Dermis blood vessel endothelial cell (primary cell): ENCODE data around the gene ABCC11. TPM values are rescaled to one million over a fixed set of nuclear protein-coding genes. Genes with fewer than 3 reads are reported as not detected.

Experiments used
- DNase-seq: peaks from one replicate; pipeline ENCODE4 v3.0.0; 2010
- total RNA-seq: library from RNA; depleted of rRNA; stranded (reverse); fragments of >200 nt; gene quantifications from 2 replicates; pipeline ENCODE4 v1.2.3, GENCODE V29; 2014

ABCC11 gene
- total RNA-seq, 1 donor from 2014 or later = not detected

- DNase-seq = no peak
These were observed 86.8 kb downstream of the ABCC11 start for GRCh38 chr16:48160575-48160974.

DNA sequence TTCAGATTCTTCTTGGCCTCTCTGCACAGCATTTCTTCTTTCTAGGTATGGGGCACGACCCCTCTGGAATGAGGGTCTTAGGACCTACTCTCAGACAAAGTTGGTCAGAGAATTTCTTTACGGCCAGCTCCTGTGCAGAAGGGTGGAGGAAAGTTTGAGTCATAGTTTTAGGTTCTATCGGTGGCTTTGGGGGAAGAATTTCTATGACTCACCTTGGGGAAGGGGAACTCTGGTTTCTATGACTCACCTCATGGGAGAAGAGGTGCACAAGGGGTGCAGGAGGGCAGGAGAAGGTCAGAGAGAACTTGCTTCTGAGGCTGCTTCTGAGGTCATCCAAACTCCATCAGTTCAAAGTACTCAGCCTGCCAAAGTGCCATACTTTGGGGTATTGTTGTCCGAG, 89.0 kb downstream of the ABCC11 start:
- DNase-seq = peak; percentile 12

GRCh38 chr16:48157794-48158193, 89.5 kb downstream of the ABCC11 start:
- no peak for DNase-seq

- no peak for DNase-seq
These were observed 90.0 kb downstream of the ABCC11 start for GRCh38 chr16:48157302-48157701.

DNA sequence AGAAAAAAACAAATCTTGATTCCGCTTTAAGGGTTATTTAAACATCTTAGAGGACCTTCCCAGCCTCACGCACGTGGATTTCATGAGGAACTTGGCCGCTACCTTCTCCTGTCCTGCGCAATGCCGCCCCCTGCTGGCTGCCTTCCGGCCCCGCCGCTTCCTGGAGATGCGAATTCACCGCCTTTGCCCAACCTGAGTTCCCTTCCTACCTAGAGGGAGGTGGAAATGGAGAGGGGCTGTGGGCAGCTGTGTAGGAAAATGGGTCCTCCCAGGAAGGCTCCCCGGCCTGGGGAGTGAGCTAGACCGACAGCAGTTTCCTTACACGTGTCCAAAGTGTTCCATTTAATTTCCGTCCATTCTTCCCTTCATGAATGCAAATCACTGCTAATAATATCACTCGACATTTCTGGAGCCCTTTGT, 90.5 kb downstream of the ABCC11 start:
- peak; percentile 86 for DNase-seq

- DNase-seq = no peak
These were observed 91.2 kb downstream of the ABCC11 start, which contains the start of gene ABCC12 for GRCh38 chr16:48155926-48156789. Gene ABCC12, minus strand, starts transcription at chr16:48155993. Its CDS starts 9,569 bp downstream, at chr16:48146424.

GRCh38 chr16:48153774-48154173, 93.6 kb downstream of the ABCC11 start:
- no peak for DNase-seq

GRCh38 chr16:48152226-48152625, 95.1 kb downstream of the ABCC11 start:
- no peak for DNase-seq

DNA sequence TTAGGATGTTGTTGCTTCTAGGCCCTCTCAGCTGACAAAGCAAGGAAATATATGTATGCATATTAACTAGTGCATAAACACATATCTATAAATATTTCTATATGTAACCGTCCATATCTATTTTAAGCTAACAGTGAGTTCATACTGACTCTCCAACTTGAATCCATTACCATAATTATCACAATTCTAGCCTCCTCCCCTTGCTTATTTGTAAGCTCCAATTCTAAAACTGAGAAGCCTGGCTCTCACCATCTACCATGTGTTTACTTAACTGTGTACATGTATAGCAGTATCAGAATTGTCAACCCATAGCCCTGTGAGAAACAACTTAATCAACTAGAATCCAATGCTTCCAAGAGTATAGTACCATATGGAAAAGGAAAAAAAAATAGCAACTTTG, 96.6 kb downstream of the ABCC11 start:
- DNase-seq = no peak

DNA sequence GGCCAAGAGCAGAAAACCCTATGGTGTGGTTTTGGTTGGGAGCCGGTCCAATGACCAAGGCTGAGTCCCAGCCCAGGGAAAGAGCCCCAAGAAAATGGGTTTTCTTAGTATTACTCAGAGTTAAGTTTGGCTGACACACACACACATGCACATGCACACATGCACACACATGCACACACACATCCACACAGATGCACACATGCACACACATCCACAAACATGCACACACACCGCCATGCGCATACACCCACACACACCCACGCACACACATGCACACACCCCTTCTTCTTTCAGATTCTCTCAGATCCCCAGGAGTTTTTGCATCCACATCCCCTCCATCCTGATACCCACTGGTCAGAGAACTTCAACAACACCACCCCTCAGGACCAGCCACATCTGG, 100.6 kb downstream of the ABCC11 start:
- no peak for DNase-seq

GRCh38 chr16:48146131-48146530, 101.2 kb downstream of the ABCC11 start:
- no peak for DNase-seq

DNA sequence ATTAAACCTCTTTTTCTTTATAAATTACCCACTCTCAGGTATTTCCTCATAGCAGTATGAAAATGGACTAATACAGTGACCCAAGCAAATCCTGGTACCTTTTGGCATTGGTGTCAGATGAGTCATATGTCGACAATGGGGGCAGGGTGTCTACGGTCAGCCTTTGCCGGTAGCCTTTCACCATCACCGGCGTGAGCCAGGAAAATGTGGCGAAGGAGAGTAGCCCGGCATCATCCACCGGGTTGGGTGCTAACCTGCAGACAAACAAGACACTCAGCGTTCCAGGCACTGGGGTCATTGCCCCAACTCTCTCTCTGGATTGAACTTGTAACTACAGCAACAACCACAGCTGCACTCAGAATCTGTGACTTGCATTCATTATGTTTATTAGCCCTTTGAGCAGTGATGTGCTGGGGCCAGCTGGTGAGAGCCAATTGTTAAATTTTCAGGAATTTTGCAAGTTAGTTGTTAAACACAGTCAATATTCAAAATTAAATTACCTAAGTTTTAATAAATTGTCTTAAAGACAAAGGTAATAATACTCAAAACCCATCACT, 103.4 kb downstream of the ABCC11 start:
- DNase-seq = no peak

DNA sequence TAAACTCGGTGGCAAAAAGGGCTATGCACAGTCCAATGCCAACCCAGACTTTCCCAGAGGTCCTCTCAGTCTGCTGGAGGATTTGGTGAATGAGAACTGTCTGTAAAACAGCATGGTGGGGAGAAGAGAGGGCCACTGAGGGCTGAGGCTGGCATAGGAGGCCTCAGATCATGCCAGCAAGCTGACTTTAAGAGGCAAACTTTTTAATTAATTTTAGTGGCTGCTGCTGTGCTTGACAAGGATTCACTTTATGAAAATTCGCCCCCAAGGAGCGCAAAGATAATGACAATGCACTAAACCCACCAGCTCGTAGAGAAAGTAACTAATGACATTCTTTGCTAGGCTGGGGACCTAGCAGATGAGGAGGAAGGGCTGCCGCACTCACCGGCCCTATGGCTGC, 106.5 kb downstream of the ABCC11 start:
- no peak for DNase-seq

GRCh38 chr16:48139517-48139916, 107.8 kb downstream of the ABCC11 start:
- DNase-seq = no peak

DNA sequence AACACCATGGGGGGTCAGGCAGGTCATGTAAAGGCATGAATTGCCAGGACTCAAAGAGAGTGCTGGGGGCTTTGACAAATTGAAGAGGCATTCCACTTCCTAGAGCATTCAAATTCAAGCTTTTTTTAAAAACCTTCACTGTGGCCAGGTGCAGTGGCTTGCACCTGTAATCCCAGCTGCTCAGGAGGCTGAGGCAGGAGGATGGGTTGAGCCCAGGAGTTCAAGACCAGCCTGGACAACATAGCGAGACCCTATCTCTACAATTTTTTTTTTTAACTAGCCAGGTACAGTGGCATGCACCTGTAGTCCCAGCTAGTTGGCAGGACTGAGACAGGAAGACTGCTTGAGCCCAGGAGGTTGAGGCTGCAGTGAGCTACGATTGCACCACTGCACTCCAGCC, 108.8 kb downstream of the ABCC11 start:
- DNase-seq = no peak

- no peak for DNase-seq
These were observed 109.5 kb downstream of the ABCC11 start for GRCh38 chr16:48137822-48138221.

GRCh38 chr16:48136547-48137360, 110.6 kb downstream of the ABCC11 start:
- DNase-seq = no peak

GRCh38 chr16:48133455-48134211, 113.7 kb downstream of the ABCC11 start:
- DNase-seq = no peak

DNA sequence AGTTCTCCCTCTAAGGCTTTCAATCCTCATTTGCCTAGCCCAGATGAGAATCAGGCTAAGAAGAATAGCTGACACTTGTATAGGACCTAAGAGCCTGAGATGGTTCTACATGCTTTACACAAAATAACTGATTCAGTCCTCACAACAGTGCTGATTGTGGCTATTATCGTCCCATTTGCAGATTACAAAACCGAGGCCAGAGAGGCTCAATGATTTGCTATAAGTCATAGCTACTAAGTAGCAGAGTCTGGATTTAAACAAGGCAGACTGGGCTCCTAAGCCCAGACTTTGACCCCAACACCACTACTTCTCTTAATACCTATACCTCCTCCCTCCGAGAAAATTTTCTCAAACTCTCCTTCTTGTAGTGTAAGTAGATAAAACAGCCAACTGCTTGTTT, 114.6 kb downstream of the ABCC11 start:
- no peak for DNase-seq

DNA sequence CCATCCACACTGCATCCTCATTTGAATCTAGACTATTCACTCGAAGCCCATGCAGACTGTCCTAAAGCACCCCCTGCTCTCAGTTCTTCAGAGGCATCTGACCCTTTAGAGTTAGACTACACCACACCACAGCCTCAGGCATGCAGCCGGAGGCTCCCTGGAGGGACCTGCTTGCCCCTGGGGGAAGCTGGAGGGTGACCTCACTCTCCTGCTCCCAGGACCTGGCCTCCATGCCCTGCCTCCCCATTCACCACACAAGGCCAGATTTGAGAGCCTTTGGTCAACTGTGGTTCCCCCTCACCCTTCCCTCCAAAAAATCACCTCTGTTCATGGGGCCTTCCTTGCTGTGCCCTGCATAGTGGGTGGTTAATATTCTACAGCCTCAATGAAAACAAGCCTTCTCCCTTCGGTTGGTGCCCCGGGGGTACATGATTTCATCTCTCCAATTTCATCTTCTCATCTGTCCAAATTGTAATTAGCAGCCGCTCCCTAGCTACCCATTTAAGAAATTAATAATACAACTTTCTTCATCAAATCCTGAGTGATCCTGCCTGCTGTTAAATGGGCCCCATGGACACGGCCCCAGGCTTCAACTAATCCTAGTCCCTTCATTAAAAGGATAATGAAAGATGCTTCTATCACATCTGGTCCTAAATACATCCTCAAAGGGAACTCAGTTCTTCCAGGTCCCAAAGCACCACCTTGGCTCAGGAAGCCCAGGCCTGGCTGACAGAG, 116.0 kb downstream of the ABCC11 start:
- DNase-seq = no peak

DNA sequence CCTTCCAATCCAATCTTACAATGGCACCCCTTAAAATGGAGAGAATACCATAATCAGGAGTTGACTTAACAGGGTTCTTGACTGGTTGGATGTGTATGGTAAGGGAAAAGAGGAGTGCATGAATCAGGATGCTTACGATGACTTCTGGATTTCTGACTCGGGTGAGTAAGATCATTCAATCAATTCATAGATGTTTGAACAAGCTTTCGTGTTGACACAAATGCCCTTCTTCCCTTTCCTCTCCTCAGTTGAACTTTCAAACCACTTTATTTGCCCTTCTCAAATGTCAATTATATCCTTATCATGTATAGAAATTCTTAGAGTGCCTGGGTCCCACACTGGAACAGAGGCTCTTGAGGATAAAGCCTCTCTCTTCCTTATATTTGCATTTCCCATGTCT, 117.4 kb downstream of the ABCC11 start:
- DNase-seq = no peak

- DNase-seq = no peak
These were observed 118.6 kb downstream of the ABCC11 start for GRCh38 chr16:48128769-48129168.
